A549 treated with GW870086 at 1 μM for 4 hours (cell line): ENCODE data around the gene MAGEA2. TPM values are rescaled to one million over a fixed set of nuclear protein-coding genes. Genes with fewer than 3 reads are reported as not detected.

Experiments used
- total RNA-seq: library from RNA; stranded (reverse); fragments of 200-300 nt; extraction: Qiagen RNA extraction; gene quantifications from 5 replicates; pipeline ENCODE4 v1.2.3, GENCODE V29; 2022; ENCODE audit warnings: low read depth

MAGEA2 gene, protein sequence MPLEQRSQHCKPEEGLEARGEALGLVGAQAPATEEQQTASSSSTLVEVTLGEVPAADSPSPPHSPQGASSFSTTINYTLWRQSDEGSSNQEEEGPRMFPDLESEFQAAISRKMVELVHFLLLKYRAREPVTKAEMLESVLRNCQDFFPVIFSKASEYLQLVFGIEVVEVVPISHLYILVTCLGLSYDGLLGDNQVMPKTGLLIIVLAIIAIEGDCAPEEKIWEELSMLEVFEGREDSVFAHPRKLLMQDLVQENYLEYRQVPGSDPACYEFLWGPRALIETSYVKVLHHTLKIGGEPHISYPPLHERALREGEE
- 0.16 to 0.24 TPM in 2 of 5 replicates, not detected in the others for total RNA-seq

DNA sequence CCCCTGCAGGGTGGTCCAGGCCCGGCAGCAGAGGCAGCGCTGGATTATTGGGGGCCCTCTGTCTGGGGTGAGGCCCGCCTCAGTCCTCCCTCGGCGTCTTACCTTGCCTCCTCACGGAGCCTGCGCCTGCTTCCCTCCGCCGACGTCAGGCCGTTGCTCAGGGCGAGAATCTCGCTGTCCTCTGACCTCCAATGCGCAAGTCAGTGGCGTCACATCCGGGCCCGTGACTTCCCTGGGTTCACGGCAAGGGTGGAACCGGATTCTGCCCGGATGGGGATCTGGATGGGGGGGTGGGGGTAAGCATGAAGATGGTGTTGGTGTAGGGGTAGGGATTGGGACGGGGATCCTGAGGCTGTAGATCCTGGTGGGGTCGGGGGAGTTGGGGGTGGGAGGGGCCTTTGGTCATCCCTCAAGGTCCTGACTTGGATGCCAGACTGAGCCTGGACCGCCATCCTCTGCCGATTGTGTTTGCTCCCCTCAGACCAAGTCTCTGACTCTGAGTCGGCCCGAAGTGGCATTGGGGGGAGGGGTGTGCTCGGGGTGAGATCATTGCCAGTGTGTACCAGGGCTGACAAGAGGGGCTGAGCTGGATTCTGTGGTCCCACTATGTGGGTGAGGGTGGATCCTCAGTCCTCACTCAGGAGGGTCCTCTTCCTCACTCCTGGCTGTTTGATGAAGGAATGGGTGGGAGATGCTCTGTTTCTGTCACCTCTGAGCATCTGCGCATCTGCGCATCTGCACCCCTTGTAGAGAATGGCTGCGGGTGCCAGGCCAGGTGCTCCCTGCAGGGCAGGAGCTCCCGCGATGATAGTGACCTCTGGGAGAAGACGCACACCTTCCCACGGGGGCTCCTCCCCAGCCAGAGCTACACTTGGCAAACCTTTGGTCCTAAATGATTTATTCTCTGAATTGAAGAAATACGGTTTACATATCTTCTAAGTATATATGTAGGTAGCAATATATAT, at the start of gene MAGEA2:
Gene MAGEA2 (minus strand): TSS at position 157 of the 965 bp plus-strand sequence. CDS start 2,479 bp downstream, outside the sequence.

GRCh38 chrX:152769549-152770289, 16.1 kb upstream of the MAGEA2 start, which contains the start of gene MAGEA6:
Gene MAGEA6, minus strand, starts transcription at chrX:152769689. Its CDS starts 2,039 bp downstream, at chrX:152767650.

DNA sequence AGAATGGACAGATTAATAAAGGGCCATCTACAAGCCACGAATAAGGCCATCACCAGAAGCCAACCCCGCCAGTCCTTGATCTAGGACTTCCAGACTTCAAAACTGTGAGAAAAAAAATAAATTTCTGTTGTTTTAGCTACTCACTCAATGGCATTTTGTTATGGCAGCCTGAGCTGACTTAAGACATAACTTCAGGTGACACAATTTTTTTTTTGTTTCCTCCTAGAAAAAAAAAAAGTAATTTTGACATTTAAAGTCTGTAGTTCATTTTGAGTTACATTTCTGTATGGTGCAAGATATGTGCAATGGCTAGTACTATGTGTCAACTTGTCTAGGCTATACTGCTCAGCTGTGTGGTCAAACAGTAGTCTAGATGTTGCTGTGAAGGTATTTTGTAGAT, 5.3 kb upstream of the MAGEA2 start, which contains the start of gene CSAG3:
Gene CSAG3 (plus strand): TSS at position 301 of the 400 bp plus-strand sequence.

DNA sequence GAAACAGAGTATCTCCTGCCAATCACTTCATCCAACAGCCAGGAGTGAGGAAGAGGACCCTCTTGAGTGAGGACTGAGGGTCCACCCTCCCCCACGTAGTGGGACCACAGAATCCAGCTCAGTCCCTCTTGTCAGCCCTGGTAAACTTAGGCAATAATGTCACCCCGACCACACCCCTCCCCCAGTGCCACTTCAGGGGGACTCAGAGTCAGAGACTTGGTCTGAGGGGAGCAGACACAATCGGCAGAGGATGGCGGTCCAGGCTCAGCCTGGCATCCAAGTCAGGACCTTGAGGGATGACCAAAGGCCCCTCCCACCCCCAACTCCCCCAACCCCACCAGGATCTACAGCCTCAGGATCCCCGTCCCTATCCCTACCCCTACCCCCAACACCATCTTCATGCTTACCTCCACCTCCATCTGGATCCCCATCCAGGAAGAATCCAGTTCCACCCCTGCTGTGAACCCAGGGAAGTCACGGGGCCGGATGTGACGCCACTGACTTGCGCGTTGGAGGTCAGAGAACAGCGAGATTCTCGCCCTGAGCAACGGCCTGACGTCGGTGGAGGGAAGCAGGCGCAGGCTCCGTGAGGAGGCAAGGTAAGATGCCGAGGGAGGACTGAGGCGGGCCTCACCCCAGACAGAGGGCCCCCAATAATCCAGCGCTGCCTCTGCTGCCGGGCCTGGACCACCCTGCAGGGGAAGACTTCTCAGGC, 20.2 kb downstream of the MAGEA2 start, which contains the start of the genes CSAG1 and MAGEA12:
Gene CSAG1 (minus strand): TSS at position 461 of the 715 bp plus-strand sequence. CDS start 1,261 bp downstream, outside the sequence.
Gene MAGEA12 (plus strand): TSS at position 497 of the 715 bp plus-strand sequence. CDS start 2,405 bp downstream, outside the sequence.

DNA sequence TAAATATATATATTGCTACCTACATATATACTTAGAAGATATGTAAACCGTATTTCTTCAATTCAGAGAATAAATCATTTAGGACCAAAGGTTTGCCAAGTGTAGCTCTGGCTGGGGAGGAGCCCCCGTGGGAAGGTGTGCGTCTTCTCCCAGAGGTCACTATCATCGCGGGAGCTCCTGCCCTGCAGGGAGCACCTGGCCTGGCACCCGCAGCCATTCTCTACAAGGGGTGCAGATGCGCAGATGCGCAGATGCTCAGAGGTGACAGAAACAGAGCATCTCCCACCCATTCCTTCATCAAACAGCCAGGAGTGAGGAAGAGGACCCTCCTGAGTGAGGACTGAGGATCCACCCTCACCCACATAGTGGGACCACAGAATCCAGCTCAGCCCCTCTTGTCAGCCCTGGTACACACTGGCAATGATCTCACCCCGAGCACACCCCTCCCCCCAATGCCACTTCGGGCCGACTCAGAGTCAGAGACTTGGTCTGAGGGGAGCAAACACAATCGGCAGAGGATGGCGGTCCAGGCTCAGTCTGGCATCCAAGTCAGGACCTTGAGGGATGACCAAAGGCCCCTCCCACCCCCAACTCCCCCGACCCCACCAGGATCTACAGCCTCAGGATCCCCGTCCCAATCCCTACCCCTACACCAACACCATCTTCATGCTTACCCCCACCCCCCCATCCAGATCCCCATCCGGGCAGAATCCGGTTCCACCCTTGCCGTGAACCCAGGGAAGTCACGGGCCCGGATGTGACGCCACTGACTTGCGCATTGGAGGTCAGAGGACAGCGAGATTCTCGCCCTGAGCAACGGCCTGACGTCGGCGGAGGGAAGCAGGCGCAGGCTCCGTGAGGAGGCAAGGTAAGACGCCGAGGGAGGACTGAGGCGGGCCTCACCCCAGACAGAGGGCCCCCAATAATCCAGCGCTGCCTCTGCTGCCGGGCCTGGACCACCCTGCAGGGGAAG, 39.5 kb downstream of the MAGEA2 start, which contains the start of gene MAGEA2B:
Gene MAGEA2B (plus strand): TSS at position 814 of the 973 bp plus-strand sequence. CDS start 2,479 bp downstream, outside the sequence.

DNA sequence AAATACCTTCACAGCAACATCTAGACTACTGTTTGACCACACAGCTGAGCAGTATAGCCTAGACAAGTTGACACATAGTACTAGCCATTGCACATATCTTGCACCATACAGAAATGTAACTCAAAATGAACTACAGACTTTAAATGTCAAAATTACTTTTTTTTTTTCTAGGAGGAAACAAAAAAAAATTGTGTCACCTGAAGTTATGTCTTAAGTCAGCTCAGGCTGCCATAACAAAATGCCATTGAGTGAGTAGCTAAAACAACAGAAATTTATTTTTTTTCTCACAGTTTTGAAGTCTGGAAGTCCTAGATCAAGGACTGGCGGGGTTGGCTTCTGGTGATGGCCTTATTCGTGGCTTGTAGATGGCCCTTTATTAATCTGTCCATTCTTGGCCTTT, 44.5 kb downstream of the MAGEA2 start, which contains the start of gene CSAG2:
Gene CSAG2 (minus strand): TSS at position 101 of the 400 bp plus-strand sequence. CDS start 161 bp downstream, outside the sequence.

Other genes starting within 250 kb of the MAGEA2 start
- gene GABRQ, start 115.9 kb downstream of the MAGEA2 start, total RNA-seq: 0.18 to 0.27 TPM (median 0.23 TPM) in 5 replicates
- 2.6 to 4.7 TPM (median 3.8 TPM) in 5 replicates for gene MAGEA3, start 55.0 kb downstream of the MAGEA2 start, total RNA-seq
- not detected in 5 replicates for gene CSAG2, start 44.6 kb downstream of the MAGEA2 start, total RNA-seq
- not detected in 5 replicates for gene MAGEA2B, start 39.2 kb downstream of the MAGEA2 start, total RNA-seq
- 0.17 to 0.45 TPM (median 0.26 TPM) in 4 of 5 replicates, not detected in the other for gene CSAG1, start 20.1 kb downstream of the MAGEA2 start, total RNA-seq
- gene MAGEA12, start 20.1 kb downstream of the MAGEA2 start, total RNA-seq: 0.13 to 0.22 TPM (median 0.17 TPM) in 5 replicates
- not detected in 5 replicates for gene CSAG3, start 5.4 kb upstream of the MAGEA2 start, total RNA-seq
- 10.6 to 13.7 TPM (median 12.4 TPM) in 5 replicates for gene MAGEA6, start 15.8 kb upstream of the MAGEA2 start, total RNA-seq
- 68.5 to 80.9 TPM (median 76.0 TPM) in 5 replicates for gene CETN2, start 76.9 kb upstream of the MAGEA2 start, total RNA-seq
- gene NSDHL, start 77.2 kb upstream of the MAGEA2 start, total RNA-seq: 40.5 to 48.5 TPM (median 44.2 TPM) in 5 replicates
- 6.9 to 9.3 TPM (median 8.6 TPM) in 5 replicates for gene ZNF185, start 144.2 kb upstream of the MAGEA2 start, total RNA-seq
- gene PNMA5, start 240.3 kb upstream of the MAGEA2 start, total RNA-seq: not detected in 5 replicates